GF-D8 (cell line): Measurements from ENCODE around the gene KIF16B.

Source experiments
- DNase-seq: peaks from one replicate; lab custom pipeline; 2025; lab: John Stamatoyannopoulos, UW

KIF16B gene

DNA sequence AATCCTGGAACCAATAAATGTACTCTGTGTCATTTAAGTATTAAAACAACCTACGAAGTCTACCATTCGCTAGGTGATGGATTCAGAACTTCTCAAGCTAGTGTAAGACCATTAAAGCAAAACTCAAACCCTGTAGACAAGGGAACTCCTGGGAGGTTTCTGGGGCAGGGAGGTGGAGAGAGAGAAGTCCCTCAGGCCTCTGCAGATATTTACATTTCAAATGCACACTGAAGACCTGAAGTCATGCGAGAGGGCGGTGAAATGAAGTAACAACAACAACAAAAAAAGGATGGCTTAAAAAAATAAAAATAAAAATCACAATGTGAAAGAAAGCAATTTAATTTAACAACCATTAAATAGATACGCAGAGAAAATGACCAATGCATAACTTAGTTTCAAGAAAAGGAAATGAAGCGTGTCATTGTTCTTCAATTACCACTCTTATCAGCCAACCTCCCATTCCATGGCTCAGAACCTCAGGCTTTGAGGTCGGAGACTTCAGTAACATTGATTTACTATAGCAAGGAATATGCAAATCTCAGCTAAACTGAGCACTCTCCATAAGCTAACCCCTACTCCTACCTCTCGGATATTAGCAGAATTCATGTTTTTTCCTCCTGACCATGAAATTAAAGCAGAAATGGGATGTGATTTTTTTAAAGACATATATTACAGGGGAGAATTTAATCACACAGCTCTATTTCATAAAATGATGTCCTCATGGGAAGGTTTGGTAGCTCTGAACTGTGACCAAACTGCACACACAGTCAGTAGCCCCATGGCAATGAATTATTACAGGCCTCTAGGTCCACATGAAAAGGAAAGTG lies 140.6 kb downstream of the KIF16B start:
- DNase-seq = no peak

GRCh38 chr20:16428112-16428511 lies 145.1 kb downstream of the KIF16B start:
- DNase-seq = no peak

DNA sequence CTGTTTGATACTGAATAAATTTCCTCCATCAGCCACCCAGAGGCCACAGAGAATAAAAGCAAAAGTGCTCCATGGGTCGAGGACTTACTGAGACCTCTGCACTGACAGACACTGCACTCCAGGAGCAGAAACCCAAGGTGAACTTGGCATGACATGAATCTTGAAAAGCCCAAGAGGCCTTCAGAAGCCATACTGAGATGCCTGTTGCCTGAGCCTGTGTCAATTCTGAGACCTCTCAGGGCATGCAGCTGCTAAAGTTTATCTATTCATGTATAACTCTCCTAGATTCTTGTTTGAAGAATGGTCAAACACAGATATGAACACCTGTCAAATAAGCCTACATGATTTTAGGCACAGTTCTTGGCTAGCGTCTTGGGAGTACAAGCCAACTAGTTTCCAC lies 145.7 kb downstream of the KIF16B start:
- DNase-seq = no peak

- DNase-seq = no peak
Measured at GRCh38 chr20:16424780-16425179, 148.5 kb downstream of the KIF16B start.

DNA sequence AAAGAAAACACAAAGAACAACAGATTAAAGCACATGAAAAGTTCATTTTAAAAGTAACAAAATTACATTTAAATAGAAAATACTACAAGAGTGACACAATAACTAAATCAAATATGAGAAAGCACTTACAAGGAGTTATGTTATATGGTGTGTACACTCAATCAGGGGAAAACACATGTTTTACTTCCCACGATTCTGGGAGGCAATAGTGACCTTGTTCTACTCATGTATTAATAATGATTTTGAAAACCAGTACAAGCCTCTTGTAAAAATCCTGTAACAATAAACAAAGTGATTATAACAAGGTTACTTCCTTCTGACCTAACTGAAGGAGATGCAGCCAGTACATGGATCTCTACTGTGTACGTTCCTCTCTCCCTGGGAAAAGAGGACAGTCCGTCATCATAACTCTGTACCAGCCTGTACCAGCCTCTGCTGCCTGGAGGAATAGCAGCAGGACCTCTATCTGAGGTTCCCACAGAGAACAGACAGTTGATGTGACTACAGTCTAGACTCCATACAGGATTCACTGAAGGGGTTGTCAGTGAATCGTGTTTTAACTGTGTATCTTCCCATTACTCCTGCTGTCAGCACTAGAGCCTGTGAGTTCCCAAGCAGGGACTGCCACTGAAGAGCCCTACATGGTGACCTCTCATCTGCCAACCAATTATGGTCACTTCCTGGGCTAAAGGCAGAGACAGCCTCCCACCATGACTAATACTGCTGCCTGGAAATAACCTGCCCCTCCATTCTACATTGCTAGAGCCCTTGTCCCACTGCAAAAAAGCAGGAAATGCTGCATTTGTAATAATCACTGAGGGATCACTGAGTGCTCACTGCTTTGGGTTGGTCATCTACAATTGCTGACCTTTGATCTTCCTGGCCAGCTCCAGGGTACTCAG lies 149.7 kb downstream of the KIF16B start:
- DNase-seq = no peak

GRCh38 chr20:16419138-16419715 lies 154.0 kb downstream of the KIF16B start:
- DNase-seq = no peak

- no peak for DNase-seq
Measured at GRCh38 chr20:16418616-16419015, 154.6 kb downstream of the KIF16B start.

DNA sequence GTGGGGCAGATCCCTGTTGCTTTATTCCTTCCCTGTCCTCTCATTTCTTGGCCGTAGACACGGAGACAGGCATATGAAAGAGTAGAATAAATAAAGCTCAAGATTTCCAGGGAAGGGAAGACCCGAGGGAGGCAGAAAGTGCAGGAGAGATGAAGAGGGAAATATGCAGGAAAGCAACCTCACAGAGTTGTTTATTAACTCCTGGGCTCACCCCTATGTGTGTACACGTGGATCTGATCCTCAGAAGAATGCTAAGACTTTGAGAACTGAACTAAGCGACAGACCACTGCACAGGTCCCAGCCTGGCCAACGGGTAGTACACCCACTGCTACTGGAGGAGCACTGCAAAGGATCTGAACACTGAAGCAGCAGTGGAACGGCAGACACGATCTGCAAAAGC lies 156.2 kb downstream of the KIF16B start:
- no peak for DNase-seq

GRCh38 chr20:16415071-16416053 lies 157.9 kb downstream of the KIF16B start:
- DNase-seq = no peak

GRCh38 chr20:16412906-16413305 lies 160.3 kb downstream of the KIF16B start:
- no peak for DNase-seq

GRCh38 chr20:16411361-16411760 lies 161.9 kb downstream of the KIF16B start:
- no peak for DNase-seq

- DNase-seq = no peak
Measured at GRCh38 chr20:16410626-16411025, 162.6 kb downstream of the KIF16B start.

- no peak for DNase-seq
Measured at GRCh38 chr20:16408981-16409380, 164.3 kb downstream of the KIF16B start.

DNA sequence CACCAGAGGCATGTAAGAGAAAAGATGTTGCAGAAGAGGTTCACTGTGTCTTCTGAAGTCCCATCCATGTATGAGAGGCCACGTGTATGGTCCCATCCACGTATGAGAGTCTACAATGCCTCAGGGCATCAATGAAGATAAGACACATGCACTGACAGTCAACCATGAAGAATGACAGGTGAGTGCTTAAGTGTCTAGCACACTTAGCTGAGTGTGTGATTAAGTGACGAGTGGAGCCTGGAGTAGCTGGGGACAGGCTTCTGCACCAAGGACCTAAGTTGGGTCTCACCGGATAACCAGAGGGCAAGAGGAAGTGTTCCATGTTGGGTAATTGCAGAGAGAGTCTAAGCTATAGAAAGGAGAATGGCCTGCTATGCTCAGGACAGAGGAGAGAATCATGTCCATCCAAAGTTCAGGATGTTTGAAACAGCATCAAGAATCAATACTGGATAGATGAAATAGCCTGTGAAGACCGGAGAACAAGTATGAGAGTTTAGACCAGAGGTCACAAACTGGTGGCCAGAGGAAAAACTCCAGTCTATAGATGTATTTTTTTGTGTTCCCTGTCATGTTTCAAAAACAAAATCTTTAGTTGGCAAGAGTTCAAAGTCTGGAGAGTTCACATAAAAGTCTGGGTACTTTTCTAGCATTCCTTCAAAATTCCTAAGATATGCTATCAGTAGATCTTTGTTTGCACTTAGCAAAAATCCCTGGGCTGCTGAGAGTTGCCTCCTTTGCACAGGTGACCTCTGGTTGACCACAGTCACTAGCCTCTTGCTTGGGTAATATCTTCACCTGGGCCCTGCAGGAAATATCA lies 165.8 kb downstream of the KIF16B start:
- no peak for DNase-seq

DNA sequence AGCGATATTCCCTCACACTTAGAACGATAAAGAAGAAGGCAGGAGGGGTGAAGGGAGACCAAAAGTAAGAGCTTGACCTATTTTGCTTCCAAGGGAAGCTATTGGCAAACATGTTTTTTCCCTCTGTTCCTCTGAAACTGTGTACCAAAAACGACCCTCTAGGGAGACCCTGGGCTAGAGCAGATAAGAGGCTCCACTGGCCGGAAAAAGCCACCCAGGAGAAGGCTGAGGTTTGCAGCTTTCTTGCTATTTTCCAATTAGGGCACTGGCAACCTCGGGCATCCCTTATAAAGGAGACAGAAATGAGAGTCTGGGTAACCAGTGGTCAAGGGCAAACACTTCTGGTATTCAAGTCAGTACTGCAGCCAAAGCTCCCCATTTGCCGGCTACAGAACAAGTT lies 168.0 kb downstream of the KIF16B start:
- DNase-seq = no peak

- no peak for DNase-seq
Measured at GRCh38 chr20:16404640-16405039, 168.6 kb downstream of the KIF16B start.

GRCh38 chr20:16404171-16404570 lies 169.1 kb downstream of the KIF16B start:
- no peak for DNase-seq

- DNase-seq = no peak
Measured at GRCh38 chr20:16400234-16400633, 173.0 kb downstream of the KIF16B start.

DNA sequence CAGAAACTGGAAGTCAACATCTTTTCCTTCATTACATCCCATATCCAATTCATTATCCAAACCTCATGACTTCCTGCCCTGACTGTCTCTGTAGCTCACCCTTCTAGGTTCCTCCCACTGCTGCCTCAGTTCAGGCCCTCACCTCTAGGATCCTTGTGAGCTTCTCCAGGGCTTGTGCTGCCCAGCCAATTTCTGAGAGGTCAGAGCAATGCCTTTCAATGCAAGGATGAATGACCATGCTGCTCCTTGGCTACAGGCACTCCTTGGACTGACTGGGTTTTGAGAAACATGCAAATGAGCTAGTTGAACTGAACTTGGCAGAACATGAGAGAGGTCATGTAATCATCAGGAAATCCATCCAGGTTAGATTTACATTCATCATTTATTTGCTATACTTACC lies 173.4 kb downstream of the KIF16B start:
- DNase-seq = no peak

- DNase-seq = no peak
Measured at GRCh38 chr20:16397086-16397485, 176.2 kb downstream of the KIF16B start.

- DNase-seq = no peak
Measured at GRCh38 chr20:16395366-16395765, 177.9 kb downstream of the KIF16B start.
